DMS53 (cell line): ENCODE results near the gene DNAAF8.
"Not testable (repeated sequence)": the region's sequence is repeated elsewhere in the genome, so short reads cannot be mapped to it uniquely, and the experiment has no call there.

Experiments used
- DNase-seq: peaks from one replicate; lab custom pipeline; 2025; lab: John Stamatoyannopoulos, UW

DNAAF8 gene

DNA sequence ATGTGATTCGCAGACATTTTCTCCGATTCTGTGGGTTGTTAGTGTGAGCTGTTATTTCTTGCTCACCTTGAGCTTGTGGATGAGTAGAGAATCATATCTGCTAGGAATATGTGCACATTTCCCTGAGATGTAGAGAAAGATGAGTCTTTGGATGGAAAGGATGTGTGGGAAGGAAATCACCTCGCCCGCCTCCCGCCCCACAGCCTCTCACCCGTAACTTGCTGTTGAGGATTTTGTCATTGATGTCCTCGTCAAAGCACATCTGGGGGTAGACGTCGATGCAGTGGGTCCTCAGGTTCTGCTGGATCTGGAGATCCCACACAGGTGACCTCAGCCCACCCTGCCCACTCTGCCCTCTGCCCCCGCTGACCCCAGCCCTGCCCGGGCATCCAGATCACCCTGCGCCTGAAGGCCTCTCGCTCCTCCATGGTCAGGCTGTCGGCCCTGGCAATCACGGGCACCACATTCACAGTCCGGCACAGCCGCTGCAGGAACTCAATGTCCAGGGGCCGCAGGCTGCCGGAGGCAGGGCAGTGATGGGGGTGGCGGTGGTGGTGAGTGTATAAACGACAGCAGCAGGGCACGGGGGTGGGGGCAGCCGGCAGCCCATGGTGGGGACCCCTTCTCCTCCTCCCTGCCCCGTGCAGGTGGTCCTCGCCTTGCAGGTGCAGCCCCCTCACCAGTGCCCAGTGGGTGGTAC is 49.1 kb downstream of the DNAAF8 start:
- no peak for DNase-seq

DNA sequence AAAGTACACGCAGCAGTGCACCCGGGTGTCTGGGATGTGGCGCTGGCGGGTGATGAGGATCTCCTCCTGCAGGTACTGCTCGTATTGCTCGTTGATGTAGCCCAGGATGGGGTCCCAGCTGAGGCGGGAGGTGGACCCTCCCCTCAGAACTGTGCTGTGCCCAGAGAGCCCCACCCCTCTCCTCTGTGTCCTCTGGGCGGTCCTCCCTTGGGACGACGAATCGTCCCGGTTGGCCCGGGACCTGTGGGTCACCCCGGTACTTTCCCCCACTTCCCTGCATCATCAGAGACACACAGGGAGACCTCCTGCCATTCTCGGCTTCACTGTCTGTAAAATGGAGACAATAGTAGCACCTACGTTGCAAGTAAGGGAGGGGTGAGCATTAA is 49.6 kb downstream of the DNAAF8 start:
- no peak for DNase-seq

- DNase-seq: not testable (repeated sequence)
Observed at GRCh38 chr16:4784444-4784987, 50.2 kb downstream of the DNAAF8 start.

- DNase-seq: no peak
Observed at GRCh38 chr16:4785758-4786433, 51.6 kb downstream of the DNAAF8 start.

- no peak for DNase-seq
Observed at GRCh38 chr16:4787068-4787467, 52.7 kb downstream of the DNAAF8 start.

- DNase-seq: peak; percentile 53
Observed at GRCh38 chr16:4787627-4788482, 53.5 kb downstream of the DNAAF8 start, which contains the start of gene SEPTIN12. Gene SEPTIN12, minus strand, starts transcription at chr16:4788345. Its CDS starts 700 bp downstream, at chr16:4787645.

DNA sequence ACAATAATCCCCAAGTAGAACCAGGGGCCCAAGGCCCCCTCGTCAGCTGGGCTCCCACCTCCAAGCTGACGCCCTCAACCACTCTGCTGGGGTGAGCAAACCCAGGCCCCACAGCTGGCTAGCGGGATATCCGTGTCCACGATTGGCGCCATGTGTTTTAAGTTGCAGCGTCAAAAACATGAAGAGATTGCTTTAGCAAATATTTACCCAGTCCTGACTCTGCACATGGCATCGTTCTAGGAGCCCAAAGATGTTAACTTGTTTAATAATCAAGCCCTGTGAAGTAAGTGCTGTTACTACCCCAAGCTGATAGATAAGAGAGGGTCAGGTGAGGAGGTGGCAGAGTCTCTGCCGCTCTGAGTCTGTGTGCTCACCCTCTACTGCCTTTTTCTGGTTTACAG is 54.2 kb downstream of the DNAAF8 start:
- DNase-seq: peak; percentile 58

DNA sequence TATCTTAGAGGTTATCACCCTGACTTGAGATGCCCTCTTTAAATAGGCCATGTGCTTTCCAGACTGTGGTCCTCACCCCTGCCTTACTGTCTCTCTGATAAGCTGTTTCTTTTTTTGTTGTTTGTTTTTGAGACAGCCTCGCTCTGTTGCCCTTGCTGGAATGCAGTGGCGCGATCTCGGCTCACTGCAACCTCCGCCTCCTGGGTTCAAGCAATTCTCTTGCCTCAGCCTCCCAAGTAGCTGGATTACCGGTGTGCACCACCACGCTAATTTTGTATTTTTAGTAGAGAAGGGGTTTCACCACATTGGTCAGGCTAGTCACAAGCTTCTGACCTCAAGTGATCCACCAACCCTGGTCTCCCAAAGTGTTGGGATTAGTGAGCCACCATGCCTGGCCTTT is 54.6 kb downstream of the DNAAF8 start:
- DNase-seq: no peak

- DNase-seq: no peak
Observed at GRCh38 chr16:4790261-4790660, 55.9 kb downstream of the DNAAF8 start.

DNA sequence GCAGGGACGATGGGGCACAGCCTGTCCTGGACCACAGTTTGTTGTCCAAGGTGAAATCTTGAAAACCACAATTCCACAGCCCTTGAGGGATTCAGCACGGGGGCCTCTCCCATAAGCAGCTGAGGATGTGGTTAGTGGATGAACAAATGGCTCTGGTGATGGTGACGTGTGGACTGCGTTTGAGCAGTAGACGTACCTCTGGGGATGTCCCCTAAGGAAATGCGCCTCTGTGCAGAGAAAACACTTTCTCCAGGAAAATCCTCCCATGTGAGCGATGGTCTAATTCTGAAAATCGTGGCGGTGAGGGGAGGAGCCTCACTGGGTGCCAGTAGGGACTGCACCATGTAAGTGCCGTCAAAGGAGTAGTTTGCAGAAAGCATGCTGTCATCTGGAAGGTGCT is 56.5 kb downstream of the DNAAF8 start:
- no peak for DNase-seq

DNA sequence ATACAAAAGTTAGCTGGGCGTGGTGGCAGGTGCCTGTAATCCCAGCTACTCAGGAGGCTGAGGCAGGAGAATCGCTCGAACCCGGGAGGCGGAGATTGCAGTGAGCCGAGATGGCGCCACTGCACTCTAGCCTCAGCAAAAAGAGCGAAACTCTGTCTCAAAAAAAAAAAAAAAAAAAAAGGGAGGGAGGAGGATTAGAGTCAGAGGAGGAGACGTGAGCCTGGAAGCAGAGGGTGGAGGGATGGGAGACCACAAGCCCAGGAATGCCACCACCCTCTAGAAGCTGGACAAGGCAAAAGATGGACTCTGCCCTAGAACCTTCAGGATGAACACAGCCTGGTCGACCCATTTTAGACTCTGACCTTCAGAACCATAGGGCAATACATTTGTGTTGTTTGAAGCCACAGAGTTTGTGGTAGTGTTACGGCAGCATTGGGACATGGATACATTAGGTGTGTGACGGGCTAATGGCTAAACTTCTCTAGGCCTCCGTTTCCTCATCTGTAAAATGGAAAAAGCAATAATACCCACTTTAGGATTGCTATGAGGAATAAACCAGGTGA is 58.7 kb downstream of the DNAAF8 start:
- no peak for DNase-seq

- peak; percentile 90 for DNase-seq
Observed at GRCh38 chr16:4795181-4795827, 61.0 kb downstream of the DNAAF8 start, which contains the start of gene SMIM22. Gene SMIM22, plus strand, starts transcription at chr16:4795369. Its CDS starts 366 bp downstream, at chr16:4795735.

DNA sequence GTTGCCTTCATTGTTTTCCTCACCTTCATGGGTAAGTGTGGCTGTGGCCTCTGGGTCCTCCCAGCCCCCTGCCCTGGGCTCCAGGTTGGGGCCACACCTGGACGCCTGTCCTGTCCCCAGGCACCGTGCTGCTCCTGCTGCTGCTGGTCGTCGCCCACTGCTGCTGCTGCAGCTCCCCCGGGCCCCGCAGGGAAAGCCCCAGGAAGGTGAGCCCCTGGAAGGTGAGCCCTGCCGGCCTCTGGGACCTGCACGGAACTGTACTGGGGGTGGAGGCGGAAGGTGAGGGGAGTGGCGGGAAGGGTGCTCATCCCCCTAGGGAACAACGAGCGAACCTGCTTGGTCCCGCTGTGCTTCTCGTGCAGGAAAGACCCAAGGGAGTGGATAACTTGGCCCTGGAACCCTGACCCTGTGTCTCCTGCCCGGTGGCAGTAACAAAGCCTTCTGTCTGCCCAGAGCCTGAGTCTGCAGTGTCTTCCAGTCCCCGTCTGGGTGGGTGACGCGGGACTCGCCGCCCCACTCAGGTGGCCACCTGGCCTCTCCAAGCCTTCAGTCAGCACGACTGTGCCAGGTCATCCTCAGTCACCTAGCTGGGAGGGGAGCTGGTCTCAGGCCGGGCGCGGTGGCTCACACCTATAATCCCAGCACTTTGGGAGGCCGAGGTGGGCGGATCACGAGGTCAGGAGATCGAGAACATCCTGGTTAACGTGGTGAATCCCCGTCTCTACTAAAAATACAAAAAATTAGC is 61.7 kb downstream of the DNAAF8 start:
- peak; percentile 56 for DNase-seq

GRCh38 chr16:4796982-4797804 is 62.9 kb downstream of the DNAAF8 start:
- no peak for DNase-seq

- no peak for DNase-seq
Observed at GRCh38 chr16:4797805-4798252, 63.5 kb downstream of the DNAAF8 start.

GRCh38 chr16:4798456-4798855 is 64.1 kb downstream of the DNAAF8 start:
- no peak for DNase-seq
